CD4-positive, alpha-beta T cell treated with Interleukin-6 at 100 ng/mL for 8 hours (primary cell): ENCODE measurements around the gene ROR2.

Experiments used
- DNase-seq: peaks from one replicate; pipeline ENCODE4 v3.0.0-alpha.2; 2020; ENCODE audit warnings: mixed read lengths, low spot score

The ROR2 gene

DNA sequence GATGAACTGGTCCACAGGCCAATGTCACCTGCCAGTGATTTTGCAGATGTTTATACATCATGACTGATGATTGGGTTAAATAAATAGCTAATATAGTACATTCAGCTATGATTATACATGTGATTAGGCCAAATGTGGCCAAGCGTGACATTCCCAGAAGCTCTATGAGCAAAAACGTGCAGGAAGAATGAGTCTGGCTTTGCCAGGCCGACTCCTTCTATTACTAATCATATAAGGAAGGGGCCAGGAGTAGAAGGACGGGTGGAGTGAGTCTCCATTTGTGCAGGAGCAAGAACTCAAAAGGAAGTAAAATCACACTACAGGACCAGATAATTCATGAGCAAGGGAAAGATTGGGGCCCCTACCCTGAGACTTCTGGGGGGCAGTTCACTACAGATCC lies 178.2 kb downstream of the ROR2 start:
- DNase-seq, result no peak

DNA sequence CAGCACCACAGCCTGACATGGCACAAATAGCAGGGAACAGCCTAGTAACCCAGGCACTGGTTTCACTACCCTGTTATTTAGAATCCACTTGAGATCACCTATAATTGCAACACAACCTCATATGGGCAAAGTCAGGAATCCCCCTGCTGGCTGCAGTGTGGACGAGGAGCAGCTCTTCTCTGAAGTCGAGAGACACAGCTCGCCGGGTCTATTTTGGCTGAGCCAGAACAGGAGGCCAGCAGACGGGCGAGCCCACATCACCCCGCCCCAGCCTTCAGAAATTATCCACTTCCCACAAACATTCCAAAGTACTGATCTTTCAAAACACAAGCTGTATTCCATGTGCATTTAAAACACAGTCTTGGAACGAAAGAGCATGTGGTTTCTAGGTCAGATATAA lies 179.0 kb downstream of the ROR2 start:
- no peak for DNase-seq

DNA sequence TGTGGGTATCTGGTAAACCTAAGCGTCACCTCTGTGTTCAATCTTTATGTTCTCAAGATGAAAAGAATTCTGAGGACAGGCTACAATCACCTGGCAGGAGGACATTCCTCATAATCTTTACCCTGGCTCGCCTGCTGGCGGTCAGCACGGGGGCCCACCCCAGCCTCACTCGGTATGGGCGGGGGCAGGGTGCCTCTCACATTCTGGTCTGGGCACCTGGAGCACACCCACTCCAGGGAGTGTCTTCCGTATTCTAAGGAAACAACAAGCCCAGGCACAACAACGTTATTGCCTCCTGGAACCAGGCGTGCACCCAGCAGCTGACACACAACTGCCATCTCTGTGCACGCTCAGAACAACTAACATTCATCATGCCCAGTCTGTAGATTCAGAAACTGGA lies 179.8 kb downstream of the ROR2 start:
- DNase-seq, result no peak

DNA sequence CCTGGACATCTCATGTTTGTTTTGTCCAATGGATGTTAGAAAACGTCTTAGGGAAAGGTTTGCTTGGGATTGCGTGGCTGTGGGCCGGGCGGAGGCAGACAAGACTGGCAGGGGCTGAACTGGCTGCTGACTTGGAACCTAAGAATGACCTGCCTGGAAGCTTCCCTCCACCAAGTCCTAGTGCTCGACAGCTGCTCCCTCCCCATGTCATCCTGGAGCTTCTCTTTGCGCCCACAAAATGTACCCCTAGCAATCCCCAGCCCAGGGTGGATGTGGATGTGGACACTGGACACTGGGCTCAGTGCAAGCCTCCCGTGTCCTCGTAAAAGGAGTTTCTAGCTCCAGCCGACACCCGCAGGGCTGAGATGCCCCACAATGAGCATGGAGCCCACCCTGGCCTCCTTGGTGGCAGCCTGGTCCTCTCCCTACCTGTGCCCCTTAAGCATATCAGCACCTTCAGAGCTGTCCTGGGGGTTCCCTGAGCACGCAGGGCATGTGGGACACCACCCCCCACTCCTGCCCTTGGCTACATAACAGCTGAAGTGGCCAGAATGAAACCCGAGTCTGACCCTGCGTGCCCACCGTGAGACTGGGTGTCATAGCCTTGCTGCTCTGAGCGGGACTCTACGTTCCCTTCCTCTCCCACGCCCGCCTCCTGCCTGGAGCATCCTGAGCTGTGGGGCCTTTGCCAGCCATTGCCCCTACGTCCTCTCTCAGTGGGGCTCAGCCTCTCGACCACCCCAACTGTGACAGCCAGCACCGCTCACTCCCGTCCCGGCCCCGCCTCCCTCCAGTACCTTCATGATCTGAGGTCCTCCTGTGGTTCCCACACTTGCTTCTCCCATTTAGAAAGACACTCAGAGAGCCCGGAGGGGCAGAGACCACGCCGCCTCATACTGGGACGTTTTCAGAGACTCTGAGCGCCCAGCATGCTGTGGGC lies 180.8 kb downstream of the ROR2 start:
- DNase-seq, result no peak

DNA sequence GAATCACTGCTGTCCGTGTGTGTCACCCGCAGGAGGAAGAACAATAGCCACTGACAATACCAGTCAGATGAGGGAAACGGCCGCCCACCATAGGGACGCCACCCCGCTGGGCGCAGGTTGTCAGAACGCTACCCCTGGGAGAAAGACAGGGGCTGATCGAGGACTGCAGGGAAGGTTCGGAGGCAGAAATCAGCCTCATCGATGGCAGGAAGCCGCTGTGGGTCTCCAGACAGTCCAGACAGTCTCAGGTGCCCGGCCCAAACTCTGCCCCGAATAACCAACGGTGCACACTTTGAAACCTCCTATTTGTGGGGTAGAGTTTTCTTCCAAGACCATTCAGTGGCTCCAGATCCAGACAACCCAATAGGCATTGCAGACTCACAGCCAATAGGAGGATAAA lies 181.5 kb downstream of the ROR2 start:
- no peak for DNase-seq

DNA sequence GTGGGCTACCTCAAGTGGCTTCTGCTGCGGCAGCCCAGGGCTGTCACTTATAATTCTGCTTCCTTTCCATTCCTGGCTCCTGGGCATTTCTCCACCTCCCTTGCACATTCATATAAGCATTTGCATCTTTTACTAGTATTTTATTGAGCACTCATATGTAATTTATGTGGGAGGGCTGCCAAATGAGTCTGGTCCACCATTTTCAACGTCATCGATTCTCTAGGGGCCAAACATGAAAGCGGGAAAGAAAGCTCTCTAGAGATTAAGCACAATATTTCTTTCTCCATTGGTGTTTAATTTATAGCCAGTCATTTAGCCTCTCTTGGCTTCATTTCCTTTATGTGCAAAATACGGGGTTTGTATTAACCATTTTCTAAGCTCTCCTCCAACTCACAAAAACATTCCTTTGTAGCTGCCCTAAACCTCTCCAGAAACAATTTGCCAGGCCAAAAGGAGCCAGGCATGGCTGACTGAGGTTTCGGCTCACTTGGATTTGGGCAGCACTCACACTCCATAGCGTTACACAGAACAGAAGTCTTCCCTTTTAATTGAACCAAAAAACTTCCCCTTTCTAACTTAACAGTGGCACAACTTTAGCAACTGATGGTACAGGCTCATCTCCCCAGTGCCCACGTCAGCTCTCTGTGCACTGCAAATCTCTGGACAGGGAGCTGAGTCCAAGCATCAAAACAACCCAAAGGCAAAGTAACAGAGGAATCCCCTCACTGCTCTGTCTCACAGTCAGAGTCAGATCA lies 183.5 kb downstream of the ROR2 start:
- no peak for DNase-seq

DNA sequence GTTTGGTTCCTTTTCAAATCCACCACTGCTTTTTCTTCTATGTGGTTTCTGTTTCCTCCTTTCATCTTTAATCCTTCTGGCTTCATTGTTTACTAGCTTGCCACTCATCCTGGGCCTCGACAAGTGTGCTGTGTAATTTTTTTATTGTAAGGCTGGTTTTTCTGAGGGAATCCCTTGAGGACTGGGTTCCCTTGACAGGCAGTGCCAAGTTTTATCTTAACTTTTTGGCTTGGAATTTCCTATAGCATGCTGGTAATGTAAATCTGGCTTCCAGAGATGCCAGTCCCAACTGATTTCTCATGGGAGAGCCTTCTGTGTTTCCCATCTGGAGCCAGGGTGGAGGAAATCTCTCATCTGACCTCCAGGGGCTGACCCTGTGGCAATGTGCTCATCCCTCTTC lies 184.7 kb downstream of the ROR2 start:
- no peak for DNase-seq

DNA sequence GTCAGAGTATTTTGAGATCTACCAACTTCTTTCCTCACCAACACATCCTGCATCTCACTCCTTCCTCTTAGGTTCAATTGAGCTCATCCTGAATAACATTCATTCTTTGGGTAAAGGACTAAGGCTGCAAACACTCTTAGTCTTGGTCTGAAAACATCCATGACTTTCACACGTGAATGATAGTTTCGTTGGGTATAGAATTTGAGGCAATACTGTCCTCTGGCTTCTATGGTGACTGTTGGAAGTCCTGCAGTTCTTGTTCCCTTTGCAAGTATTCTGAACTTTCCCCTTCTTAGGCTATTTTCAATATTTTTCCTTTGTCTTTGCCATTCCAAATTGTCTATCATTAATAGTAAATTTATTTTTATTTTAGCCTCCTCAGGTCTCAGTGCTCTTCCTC lies 185.4 kb downstream of the ROR2 start:
- no peak for DNase-seq

DNA sequence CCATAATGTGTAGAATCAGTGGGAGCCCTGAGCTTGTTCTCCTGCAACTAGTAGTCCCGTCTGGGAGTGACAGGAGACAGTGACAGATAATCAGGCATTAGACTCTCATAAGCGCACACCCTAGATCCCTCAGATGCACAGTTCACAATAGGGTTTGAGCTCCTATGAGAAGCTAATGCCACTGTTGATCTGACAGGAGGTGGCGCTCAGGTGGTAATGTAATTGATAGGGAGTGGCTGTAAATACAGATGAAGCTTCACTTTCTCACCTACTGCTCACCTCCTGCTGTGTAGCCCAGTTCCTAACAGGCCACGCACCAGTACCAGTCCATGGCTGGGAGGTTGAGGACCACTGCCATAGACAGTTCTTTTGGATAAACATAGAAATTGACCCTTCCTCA lies 188.7 kb downstream of the ROR2 start:
- DNase-seq, result no peak

DNA sequence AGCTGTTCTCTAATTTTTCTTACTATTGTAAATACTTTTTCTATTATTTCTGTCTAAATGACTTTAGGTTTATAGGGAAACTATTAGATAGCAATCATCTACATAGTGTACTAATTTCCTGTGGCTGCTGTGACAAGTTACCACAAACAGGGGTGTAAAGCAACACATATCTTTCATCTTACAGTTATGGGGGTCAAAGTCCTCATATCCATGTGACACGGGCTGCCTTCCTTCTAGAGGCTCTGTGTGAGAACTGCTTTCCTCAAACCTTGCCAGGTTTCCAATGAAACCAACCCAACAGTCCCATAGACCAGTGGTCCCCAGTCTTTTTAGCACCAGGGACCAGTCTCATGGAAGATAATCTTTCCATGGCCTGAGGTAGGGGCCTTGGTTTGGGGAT lies 189.1 kb downstream of the ROR2 start:
- DNase-seq, result no peak

DNA sequence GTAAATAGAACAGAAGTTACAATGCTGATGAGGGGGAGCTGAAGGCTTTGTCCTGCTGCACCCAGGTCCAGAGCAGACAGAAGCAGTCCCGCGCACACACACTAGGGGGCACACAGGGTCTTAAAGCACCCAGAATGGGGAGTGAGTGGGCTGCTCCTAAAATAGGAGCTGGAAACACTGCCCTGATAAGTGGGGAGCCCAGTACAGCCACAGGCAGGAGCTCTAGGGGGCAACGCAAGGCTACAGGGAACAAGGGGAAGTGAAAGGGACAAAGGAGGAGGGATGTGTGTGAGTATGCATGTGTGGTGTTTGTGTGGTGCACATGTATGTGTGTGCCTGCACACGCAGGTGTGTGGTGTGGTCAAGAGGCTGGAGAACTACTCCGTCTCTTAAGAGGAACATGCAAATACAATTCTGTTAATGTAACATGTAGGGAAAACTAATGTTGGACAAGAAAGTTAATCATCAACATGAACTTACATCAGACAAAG lies 191.5 kb downstream of the ROR2 start:
- no peak for DNase-seq

DNA sequence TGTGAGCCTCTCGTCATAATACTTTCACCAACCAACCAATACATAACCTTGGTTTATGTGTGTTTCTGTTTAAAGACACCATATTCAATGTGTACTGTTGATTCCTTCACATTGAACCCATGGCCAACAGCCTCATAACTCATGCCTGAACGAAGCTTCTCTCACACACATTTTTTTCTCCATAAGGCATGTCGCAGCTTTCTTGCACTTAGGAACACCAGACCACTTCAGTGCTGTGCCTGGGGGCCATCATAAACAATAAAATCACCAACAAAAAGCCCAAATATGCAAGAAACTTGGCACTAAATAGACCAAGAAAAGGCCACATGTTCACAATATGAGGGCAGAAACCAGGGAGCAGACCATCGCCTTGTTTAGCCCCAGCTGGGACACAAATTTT lies 192.2 kb downstream of the ROR2 start:
- DNase-seq, result no peak

DNA sequence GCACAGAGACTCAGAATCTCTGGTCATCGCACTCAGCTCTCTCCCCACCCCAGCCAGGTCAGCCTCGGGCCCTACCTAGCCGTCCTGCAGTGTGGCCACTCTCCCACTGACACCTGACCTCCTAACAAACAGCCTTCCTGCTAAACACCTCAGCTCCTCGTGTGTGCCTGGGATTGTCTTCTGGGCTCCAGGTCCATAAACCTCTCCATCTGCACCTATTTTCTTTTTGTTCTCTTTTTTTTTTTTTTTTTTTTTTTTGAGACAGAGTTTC lies 193.6 kb downstream of the ROR2 start:
- DNase-seq, result no peak

DNA sequence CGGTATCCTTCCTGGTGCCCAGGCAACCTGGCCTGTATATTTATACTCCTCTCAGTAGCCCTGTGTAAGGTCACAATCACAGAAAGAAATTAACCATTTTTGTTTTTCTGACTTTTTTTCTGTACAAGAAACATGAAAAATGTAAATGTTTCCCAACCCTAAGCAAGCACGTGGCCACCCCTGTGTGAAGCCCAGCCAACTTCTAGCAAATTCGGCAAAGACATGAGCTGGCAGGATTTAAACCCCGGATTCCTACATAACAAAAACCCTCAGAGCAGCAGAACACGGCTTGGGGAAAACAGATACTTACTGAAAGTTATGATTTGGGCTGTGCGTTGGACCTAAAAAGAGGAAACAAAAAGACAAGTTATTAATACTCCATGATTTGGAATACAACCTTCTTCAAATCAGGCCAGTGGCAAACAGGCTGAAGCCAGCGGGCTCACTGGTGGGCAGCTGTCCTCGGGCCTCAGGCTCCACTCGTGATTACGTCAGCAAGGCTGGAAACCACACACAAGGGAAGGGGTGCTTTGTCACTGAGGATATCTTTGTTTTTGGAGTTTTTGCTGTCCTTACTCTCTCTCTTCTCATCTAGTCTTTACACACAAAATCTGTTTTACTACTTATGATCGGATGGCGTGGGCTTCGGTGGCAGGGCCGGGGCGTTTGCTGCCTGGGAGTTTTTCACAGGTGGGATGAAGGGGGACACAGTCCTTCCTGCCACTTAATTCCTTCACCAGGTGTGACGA lies 194.1 kb downstream of the ROR2 start:
- no peak for DNase-seq

DNA sequence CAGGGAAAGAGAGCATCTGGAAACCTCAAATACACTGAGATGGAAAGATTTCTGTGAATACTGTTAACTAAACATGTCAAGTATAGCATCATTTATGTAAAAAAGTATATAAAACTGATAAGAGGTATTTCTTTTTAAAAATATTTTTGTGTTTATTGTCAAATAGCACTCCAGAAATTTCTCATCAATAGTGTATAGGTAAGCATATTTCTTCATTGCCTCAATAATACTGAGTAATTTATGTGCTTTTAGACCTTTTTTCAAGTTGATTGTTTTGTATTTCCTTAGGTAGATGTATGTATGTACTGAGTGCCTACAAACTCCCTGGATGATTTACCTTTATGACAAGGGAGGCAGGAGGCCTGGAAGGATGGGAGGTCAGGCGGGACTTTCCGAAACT lies 196.3 kb downstream of the ROR2 start:
- DNase-seq, result no peak

DNA sequence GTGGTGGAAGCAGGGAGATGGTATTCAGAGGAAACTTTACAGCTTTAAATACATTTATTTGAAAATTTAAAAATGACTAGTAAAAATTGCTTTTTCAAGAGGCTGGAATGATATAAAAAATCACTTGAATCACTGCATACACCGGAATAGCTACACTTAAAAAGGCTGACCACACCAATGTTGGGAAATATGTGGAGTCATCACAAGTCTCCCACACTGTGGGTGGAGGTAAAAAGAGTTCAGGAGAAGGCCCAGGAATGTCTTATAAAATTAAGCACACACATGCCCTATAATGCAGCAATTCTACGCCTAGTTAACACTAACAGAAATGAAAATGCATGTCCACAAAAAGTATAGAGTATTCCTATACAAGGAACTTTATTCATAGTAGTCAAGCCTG lies 198.1 kb downstream of the ROR2 start:
- DNase-seq, result no peak

DNA sequence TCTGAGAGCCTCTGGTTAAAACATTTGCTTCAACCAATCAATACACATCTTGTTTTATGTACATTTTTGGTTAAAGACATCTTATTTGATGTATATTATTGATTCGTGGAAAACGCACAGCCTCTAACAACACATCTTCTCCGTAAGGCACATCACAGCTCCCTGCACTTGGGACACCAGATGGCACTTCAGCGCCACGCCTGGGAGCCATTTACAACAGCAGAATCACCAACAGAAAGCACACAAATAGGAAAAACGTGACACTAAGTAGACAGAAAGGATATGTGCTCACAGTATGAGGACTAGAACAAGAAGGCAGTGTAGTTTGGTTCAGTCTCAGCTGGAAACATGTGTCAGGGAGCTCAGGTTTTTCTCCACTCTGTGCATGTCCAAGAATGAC lies 199.7 kb downstream of the ROR2 start:
- DNase-seq, result no peak

DNA sequence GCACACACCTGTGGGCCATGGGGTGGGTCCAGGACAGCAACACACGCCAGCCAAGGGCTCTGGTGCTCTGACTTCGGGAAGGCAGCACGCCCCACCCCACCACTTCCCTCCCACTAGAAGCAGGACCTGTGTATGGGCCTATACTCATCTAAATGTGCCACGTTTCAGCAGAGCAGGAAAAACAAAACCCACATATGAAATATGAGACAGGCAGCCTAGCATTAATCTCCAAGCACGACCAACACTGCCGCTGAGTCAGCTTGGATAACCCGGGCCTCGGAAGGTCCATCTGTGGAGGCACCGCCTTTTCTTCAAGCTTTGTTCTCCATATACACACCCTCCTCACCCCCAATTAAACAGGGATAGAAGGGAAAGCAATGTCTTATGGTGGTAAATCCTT lies 203.1 kb downstream of the ROR2 start:
- no peak for DNase-seq

DNA sequence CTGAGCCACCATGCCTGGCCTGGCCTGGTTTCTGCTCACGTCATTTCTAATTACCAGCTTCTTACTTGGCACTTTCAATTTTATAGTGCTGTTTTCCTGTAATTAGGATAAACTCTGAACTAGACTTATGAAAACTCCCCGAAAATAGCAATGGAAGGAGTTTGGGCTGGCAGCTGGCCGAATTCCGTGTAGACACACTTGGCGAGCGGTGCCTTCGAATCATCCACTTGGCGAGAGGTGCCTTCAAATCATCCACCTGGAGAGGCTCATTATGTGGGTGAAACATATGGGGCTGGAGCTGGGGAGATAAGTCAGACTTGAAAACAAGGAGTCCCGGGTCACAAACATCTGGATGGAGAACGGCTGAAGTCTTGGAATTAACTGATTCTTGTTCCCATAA lies 203.7 kb downstream of the ROR2 start:
- no peak for DNase-seq

DNA sequence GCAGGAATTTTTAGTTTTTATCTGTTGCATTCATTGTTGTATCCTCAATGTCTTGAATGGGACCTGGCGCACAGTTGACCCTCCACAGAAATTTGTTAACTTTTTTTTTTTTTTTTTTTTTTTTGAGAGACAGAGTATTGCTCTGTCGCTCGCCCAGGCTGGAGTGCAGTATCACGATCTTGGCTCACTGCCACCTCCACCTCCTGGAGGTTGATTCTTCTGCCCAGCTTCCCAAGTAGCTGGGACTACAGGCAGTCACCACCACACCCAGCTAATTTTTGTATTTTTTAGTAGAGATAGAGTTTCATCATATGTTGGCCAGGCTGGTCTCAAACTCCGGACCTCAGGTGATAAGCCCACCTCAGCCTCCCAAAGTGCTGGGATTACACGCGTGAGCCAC lies 205.9 kb downstream of the ROR2 start:
- no peak for DNase-seq

DNA sequence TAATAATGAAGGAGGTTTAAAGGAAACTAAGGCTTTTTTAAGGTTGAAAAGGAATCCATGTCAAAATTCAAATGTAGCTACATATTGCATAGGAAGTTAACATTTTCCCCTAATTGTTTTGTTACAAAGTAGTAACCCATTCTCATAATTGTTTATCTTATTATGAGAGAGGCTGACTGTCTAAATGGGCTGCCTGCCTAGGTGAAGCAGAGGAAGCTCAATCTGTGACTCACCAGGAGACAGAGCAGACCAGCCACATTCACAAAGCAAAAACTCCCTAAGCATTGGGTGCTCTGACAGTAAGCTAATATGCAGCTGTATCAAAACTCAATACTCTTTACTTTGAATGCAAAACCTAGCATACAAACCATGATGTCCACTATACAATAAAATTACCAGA lies 208.5 kb downstream of the ROR2 start:
- no peak for DNase-seq

DNA sequence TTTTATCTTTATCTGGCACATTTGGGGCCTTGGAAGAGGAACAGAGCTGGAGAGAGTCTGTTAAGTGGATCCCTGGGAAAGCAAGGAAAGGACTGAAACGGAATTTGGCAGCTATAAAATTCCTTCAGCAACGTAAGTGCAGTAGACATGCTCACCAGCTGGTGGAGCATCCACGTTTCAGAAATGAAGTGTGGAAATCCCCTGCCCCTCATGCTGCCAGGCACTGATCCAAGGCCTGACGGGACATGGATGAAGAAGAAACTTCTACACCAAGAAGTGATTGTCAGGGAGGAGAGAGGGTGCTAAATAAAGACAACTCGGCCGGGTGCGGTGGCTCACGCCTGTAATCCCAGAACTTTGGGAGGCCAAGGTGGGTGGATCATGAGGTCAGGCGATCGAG lies 209.3 kb downstream of the ROR2 start:
- no peak for DNase-seq
